ENCODE data around the gene MAP1B. TPM values are rescaled to one million over a fixed set of nuclear protein-coding genes. Genes with fewer than 3 reads are reported as not detected.

The MAP1B gene
- polyA plus RNA-seq, 1 donor (not counting 4 experiments of a cell fraction or from before 2014, with no cell fraction given), result 3.3 TPM

GRCh38 chr5:72137826-72138409 lies 30.6 kb downstream of the MAP1B start:
- DNase-seq (ENCODE audit: low read depth, low spot score) (no peak), FAIRE-seq (no peak)
- no peaks in the 10 kb centered on the region for H3K9me1 ChIP-seq (ENCODE audit: control insufficient read depth, extremely low read depth, insufficient read depth, low read length)
- H3K27ac ChIP-seq (ENCODE audit: control insufficient read depth, insufficient read depth, low read length), result no peak overlapping the region
- no peak overlapping the region for H3K9ac ChIP-seq (ENCODE audit: control insufficient read depth, extremely low read depth, insufficient read depth, low read length)
- no peaks in the 10 kb centered on the region for H3K36me3 ChIP-seq (ENCODE audit: control insufficient read depth in 2 of 2, extremely low read depth in 1 of 2, insufficient read depth in 2 of 2, low read length in 2 of 2)
- peaks cover 59% of the 10 kb centered on the region for H3K4me1 ChIP-seq (ENCODE audit: control insufficient read depth, extremely low read depth, insufficient read depth, low read length)
- H3K9me3 ChIP-seq (ENCODE audit: control insufficient read depth, low read depth, low read length), result no peaks in the 10 kb centered on the region
- H3K79me2 ChIP-seq (ENCODE audit: control insufficient read depth, insufficient read depth, low read length), result no peaks in the 10 kb centered on the region
- no peak overlapping the region for H3K4me3 ChIP-seq (ENCODE audit: control insufficient read depth in 2 of 3, extremely low read depth in 1 of 3, insufficient read depth in 2 of 3, low read depth in 1 of 3, low read length in 3 of 3)
- peaks cover 9% of the 10 kb centered on the region for H3K27me3 ChIP-seq (ENCODE audit: control insufficient read depth, extremely low read depth, insufficient read depth, low read length)
- no peak overlapping the region for H2AFZ ChIP-seq (ENCODE audit: control insufficient read depth, low read length)
- dilution Hi-C loops (cut with MboI; ENCODE audit: extremely low pct_ligation_motif_present, low sequenced_read_pairs), result no loop called here
- TF ChIP-seq CTCF (optimal IDR thresholded peaks at IDR 0.05 in 1 of 3, IDR thresholded peaks at IDR 0.05 in 1 of 3, conservative IDR thresholded peaks at IDR 0.05 in 1 of 3; ENCODE audit: extremely low read depth in 1 of 3, insufficient read depth in 2 of 3, low read length in 3 of 3) (peak in 2 of 3 experiments; percentile 26 to 35), EZH2 (IDR thresholded peaks at IDR 0.05; ENCODE audit: low read length) (no peak)
- H4K20me1 ChIP-seq (ENCODE audit: control insufficient read depth, extremely low read depth, insufficient read depth, low read length), result peaks cover 3% of the 10 kb centered on the region
- peak overlapping the region; percentile 87 for H3K4me2 ChIP-seq (ENCODE audit: control insufficient read depth, extremely low read depth, insufficient read depth, low read depth, low read length)

- H3K4me1 ChIP-seq (ENCODE audit: control insufficient read depth, extremely low read depth, insufficient read depth, low read length), result peaks cover 48% of the 10 kb centered on the region
- TF ChIP-seq CTCF (optimal IDR thresholded peaks at IDR 0.05 in 1 of 3, IDR thresholded peaks at IDR 0.05 in 1 of 3, conservative IDR thresholded peaks at IDR 0.05 in 1 of 3; ENCODE audit: extremely low read depth in 1 of 3, insufficient read depth in 2 of 3, low read length in 3 of 3) (no peak), EZH2 (IDR thresholded peaks at IDR 0.05; ENCODE audit: low read length) (no peak)
- H2AFZ ChIP-seq (ENCODE audit: control insufficient read depth, low read length), result no peak overlapping the region
- no peak overlapping the region for H3K9ac ChIP-seq (ENCODE audit: control insufficient read depth, extremely low read depth, insufficient read depth, low read length)
- no peaks in the 10 kb centered on the region for H3K9me3 ChIP-seq (ENCODE audit: control insufficient read depth, low read depth, low read length)
- peaks cover 9% of the 10 kb centered on the region for H3K27me3 ChIP-seq (ENCODE audit: control insufficient read depth, extremely low read depth, insufficient read depth, low read length)
- no peaks in the 10 kb centered on the region for H3K79me2 ChIP-seq (ENCODE audit: control insufficient read depth, insufficient read depth, low read length)
- H4K20me1 ChIP-seq (ENCODE audit: control insufficient read depth, extremely low read depth, insufficient read depth, low read length), result peaks cover 3% of the 10 kb centered on the region
- peak overlapping the region in 2 of 3 experiments; percentile 0 to 36 for H3K4me3 ChIP-seq (ENCODE audit: control insufficient read depth in 2 of 3, extremely low read depth in 1 of 3, insufficient read depth in 2 of 3, low read depth in 1 of 3, low read length in 3 of 3)
- peak overlapping the region; percentile 87 for H3K4me2 ChIP-seq (ENCODE audit: control insufficient read depth, extremely low read depth, insufficient read depth, low read depth, low read length)
- H3K36me3 ChIP-seq (ENCODE audit: control insufficient read depth in 2 of 2, extremely low read depth in 1 of 2, insufficient read depth in 2 of 2, low read length in 2 of 2), result no peaks in the 10 kb centered on the region
- dilution Hi-C loops (cut with MboI; ENCODE audit: extremely low pct_ligation_motif_present, low sequenced_read_pairs), result no loop called here
- H3K27ac ChIP-seq (ENCODE audit: control insufficient read depth, insufficient read depth, low read length), result peak overlapping the region; percentile 30
- DNase-seq (ENCODE audit: low read depth, low spot score), result peak; percentile 66
- FAIRE-seq, result peak; percentile 96
- H3K9me1 ChIP-seq (ENCODE audit: control insufficient read depth, extremely low read depth, insufficient read depth, low read length), result no peaks in the 10 kb centered on the region
These were observed 31.8 kb downstream of the MAP1B start for GRCh38 chr5:72138943-72139521.
